Stimulated activated memory B cell treated with anti-CD40 and anti-IgM and Interleukin-4, amounts not matched to agents 10 μg/mL and 1 μg/mL and 100 μg/mL, for 72 hours (primary cell): Measurements from ENCODE around the gene TBCK.
"Not testable (repeated sequence)": the region's sequence is repeated elsewhere in the genome, so short reads cannot be mapped to it uniquely, and the experiment has no call there.

ENCODE experiments used
- ATAC-seq: fragments of 150-1000 bp; cut with Tn5 transposase; 2 replicates; pipeline ENCODE4 v1.10.0; 2021
- H3K27ac Mint-ChIP-seq: one replicate; pipeline ENCODE4 v1.8.0; 2022; ENCODE audit warnings: mild to moderate bottlenecking, mixed read lengths
- H3K27me3 Mint-ChIP-seq: one replicate; pipeline ENCODE4 v1.8.0; 2022; ENCODE audit warnings: mixed read lengths
- H3K36me3 Mint-ChIP-seq: one replicate; pipeline ENCODE4 v1.8.0; 2022; ENCODE audit warnings: mixed read lengths
- H3K4me1 Mint-ChIP-seq: one replicate; pipeline ENCODE4 v1.8.0; 2022; ENCODE audit warnings: mixed read lengths
- H3K4me3 Mint-ChIP-seq: one replicate; pipeline ENCODE4 v1.8.0; 2022; ENCODE audit warnings: mild to moderate bottlenecking, moderate library complexity, mixed read lengths
- H3K9me3 Mint-ChIP-seq: one replicate; pipeline ENCODE4 v1.8.0; 2022; ENCODE audit warnings: mixed read lengths

The TBCK gene

GRCh38 chr4:106162278-106162677, 153.7 kb downstream of the TBCK start:
- Mint-ChIP-seq H3K9me3 (peaks cover 10% of the 10 kb centered on the region), H3K27me3 (no peaks in the 10 kb centered on the region), H3K36me3 (peaks cover 69% of the 10 kb centered on the region), H3K4me1 (peaks cover 5% of the 10 kb centered on the region), H3K27ac (no peak overlapping the region), H3K4me3 (no peak overlapping the region)
- ATAC-seq = no peak

- Mint-ChIP-seq H3K9me3 (peaks cover 14% of the 10 kb centered on the region), H3K27ac (no peak overlapping the region), H3K4me3 (no peak overlapping the region), H3K4me1 (peaks cover 5% of the 10 kb centered on the region), H3K27me3 (no peaks in the 10 kb centered on the region), H3K36me3 (peaks cover 84% of the 10 kb centered on the region)
- ATAC-seq = no peak
These were observed 155.4 kb downstream of the TBCK start for GRCh38 chr4:106160560-106160959.

- H3K27ac Mint-ChIP-seq = no peak overlapping the region
These were observed 166.1 kb downstream of the TBCK start for GRCh38 chr4:106149911-106150310.

GRCh38 chr4:106149026-106149425, 167.0 kb downstream of the TBCK start:
- Mint-ChIP-seq H3K36me3 (peaks cover 91% of the 10 kb centered on the region), H3K27me3 (no peaks in the 10 kb centered on the region), H3K4me3 (no peak overlapping the region), H3K27ac (no peak overlapping the region), H3K9me3 (peaks cover 26% of the 10 kb centered on the region), H3K4me1 (no peaks in the 10 kb centered on the region)
- no peak for ATAC-seq

More at GRCh38 chr4:106149911-106150310, 166.1 kb downstream of the TBCK start:
- ATAC-seq = no peak
- H3K4me3 Mint-ChIP-seq = no peak overlapping the region
- no peaks in the 10 kb centered on the region for H3K27me3 Mint-ChIP-seq
- H3K36me3 Mint-ChIP-seq = peaks cover 91% of the 10 kb centered on the region
- H3K9me3 Mint-ChIP-seq = peaks cover 26% of the 10 kb centered on the region
- no peaks in the 10 kb centered on the region for H3K4me1 Mint-ChIP-seq

DNA sequence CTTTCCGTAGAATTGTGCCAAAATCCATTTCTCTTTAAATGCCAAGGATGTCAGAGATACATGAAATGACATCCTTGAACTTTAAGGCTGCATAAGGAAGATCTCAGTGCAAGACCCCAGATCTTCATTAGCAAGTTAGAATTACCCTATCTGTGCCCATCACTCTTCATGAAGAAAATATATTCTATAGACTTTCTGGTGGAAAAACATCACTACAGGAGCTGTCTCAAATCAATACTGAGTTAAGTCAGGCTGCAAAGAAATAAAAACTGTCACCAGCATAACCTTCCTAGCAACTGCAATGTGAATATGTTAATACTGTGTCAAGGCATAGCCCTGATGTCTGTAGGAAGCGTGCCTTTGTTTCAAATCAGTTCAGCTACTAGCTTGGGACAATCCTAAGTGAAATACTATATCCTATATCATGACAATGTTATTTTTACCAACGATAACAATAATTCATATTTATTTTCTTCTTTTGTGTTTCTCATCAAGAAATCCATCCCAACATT, 173.3 kb downstream of the TBCK start:
- no peak overlapping the region for H3K27ac Mint-ChIP-seq
- no peak for ATAC-seq
- H3K9me3 Mint-ChIP-seq = peaks cover 6% of the 10 kb centered on the region
- no peaks in the 10 kb centered on the region for H3K27me3 Mint-ChIP-seq
- H3K36me3 Mint-ChIP-seq = peaks cover 53% of the 10 kb centered on the region
- no peak overlapping the region for H3K4me3 Mint-ChIP-seq
- H3K4me1 Mint-ChIP-seq = no peaks in the 10 kb centered on the region

DNA sequence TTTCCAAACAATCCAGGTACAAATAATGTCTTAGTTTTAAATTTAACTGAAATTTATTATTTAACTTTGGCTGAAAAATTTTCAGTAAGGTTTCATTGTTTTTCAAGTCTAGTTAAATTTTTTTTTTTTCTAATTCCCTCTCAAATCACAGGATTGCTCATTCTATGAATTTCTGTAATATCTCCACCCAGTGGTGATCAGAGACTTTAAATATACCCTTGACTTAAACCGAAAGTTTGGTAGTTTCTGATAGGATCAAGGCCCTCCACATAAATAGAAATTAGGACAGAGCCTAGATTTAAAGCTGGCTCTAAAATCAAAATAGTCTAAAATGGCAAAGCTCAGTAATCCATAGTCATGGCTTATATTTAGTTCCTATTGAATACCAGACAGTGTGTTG, 175.4 kb downstream of the TBCK start:
- no peaks in the 10 kb centered on the region for H3K27me3 Mint-ChIP-seq
- no peak overlapping the region for H3K27ac Mint-ChIP-seq
- H3K36me3 Mint-ChIP-seq = peaks cover 43% of the 10 kb centered on the region
- ATAC-seq = no peak
- H3K4me3 Mint-ChIP-seq = no peak overlapping the region
- no peaks in the 10 kb centered on the region for H3K9me3 Mint-ChIP-seq
- H3K4me1 Mint-ChIP-seq = no peaks in the 10 kb centered on the region

- no peaks in the 10 kb centered on the region for H3K27me3 Mint-ChIP-seq
- ATAC-seq = no peak
- no peak overlapping the region for H3K4me3 Mint-ChIP-seq
- peaks cover 50% of the 10 kb centered on the region for H3K36me3 Mint-ChIP-seq
- H3K4me1 Mint-ChIP-seq = no peaks in the 10 kb centered on the region
- no peak overlapping the region for H3K27ac Mint-ChIP-seq
- peaks cover 6% of the 10 kb centered on the region for H3K9me3 Mint-ChIP-seq
These were observed 179.2 kb downstream of the TBCK start for GRCh38 chr4:106136777-106137331.

GRCh38 chr4:106132045-106132444, 184.0 kb downstream of the TBCK start:
- peaks cover 10% of the 10 kb centered on the region for H3K9me3 Mint-ChIP-seq
- H3K36me3 Mint-ChIP-seq = peaks cover 64% of the 10 kb centered on the region
- H3K27me3 Mint-ChIP-seq = no peaks in the 10 kb centered on the region
- no peak overlapping the region for H3K27ac Mint-ChIP-seq
- no peak overlapping the region for H3K4me3 Mint-ChIP-seq
- no peaks in the 10 kb centered on the region for H3K4me1 Mint-ChIP-seq
- no peak for ATAC-seq

DNA sequence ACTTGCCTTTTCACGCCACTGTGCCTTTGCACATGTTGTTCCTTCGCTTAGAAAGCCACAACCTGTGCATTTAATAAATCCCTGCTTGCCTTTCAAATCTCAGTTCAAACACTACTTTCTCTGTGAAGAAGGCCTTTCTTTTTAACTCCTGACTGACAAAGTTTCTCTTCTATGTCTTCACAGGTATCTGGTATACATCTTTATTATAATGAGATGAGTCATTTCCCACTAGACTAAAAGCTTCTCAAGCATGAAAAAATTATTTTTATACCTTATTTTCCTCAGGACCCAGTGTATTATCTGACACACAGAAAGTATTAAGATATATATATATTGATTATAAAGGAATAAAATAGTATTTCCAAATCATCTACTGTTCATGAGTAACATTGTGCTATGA, 189.9 kb downstream of the TBCK start:
- Mint-ChIP-seq H3K36me3 (peaks cover 36% of the 10 kb centered on the region), H3K4me1 (peaks cover 6% of the 10 kb centered on the region), H3K27me3 (no peaks in the 10 kb centered on the region), H3K9me3 (peaks cover 5% of the 10 kb centered on the region), H3K27ac (no peak overlapping the region), H3K4me3 (no peak overlapping the region)
- ATAC-seq = no peak

DNA sequence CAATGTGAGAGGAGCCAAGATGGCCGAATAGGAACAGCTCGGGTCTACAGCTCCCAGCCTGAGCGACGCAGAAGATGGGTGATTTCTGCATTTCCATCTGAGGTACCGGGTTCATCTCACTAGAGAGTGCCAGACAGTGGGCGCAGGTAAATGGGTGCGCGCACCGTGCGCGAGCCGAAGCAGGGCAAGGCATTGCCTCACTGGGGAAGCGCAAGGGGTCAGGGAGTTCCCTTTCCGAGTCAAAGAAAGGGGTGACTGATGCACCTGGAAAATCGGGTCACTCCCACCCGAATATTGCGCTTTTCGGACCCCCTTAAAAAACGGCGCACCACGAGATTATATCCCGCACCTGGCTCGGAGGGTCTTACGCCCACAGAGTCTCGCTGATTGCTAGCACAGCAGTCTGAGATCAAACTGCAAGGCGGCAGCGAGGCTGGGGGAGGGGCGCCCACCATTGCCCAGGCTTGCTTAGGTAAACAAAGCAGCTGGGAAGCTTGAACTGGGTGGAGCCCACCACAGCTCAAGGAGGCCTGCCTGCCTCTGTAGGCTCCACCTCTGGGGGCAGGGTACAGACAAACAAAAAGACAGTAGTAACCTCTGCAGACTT, 196.0 kb downstream of the TBCK start:
- not testable (repeated sequence) for H3K4me1 Mint-ChIP-seq, H3K9me3 Mint-ChIP-seq, H3K4me3 Mint-ChIP-seq, H3K27me3 Mint-ChIP-seq, ATAC-seq, H3K27ac Mint-ChIP-seq
- peaks cover 37% of the 10 kb centered on the region for H3K36me3 Mint-ChIP-seq

DNA sequence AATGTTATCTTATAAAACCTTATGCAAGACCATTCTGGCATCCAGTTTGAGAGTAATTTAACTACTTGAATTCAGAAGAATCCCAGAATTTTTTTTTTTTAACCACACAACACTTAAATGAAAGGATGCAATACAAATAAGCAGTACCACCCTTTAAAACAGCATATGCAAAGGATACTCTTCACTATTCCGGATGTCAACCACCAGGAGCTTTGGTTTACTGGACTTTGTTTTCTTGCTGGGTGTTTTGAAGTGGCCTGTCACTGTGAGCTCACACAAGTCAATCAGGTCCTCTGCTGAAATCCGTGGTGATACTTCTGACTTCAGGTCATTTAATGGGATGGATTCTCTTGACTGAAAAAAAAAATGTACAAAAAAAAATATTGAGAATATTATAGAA, 200.0 kb downstream of the TBCK start:
- no peak for ATAC-seq
- Mint-ChIP-seq H3K36me3 (peaks cover 72% of the 10 kb centered on the region), H3K9me3 (peaks cover 16% of the 10 kb centered on the region), H3K4me1 (no peaks in the 10 kb centered on the region), H3K27me3 (no peaks in the 10 kb centered on the region), H3K4me3 (no peak overlapping the region), H3K27ac (no peak overlapping the region)

DNA sequence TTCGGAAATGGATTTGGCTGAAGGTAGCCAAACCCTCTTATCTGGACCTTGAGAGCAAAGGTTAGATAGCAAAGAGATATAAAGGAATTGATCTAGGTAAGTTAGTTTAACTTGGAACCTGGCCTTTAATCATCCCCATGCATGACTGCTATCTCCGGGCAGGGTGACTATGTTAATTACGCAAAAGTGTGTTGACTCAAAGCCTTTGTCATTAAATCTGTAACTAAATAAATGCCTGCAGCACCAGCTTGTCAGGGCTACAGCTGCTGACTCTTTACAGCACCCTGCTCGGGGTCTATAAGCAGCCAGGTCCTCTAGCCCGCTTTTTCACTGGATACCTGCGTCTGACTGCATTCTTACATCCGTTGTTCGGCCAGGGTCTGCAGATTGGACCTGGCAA, 201.7 kb downstream of the TBCK start:
- Mint-ChIP-seq H3K27me3 (no peaks in the 10 kb centered on the region), H3K9me3 (peaks cover 23% of the 10 kb centered on the region), H3K36me3 (peaks cover 81% of the 10 kb centered on the region), H3K4me1 (no peaks in the 10 kb centered on the region), H3K4me3 (no peak overlapping the region), H3K27ac (no peak overlapping the region)
- ATAC-seq = no peak

- Mint-ChIP-seq H3K36me3 (peaks cover 96% of the 10 kb centered on the region), H3K9me3 (peaks cover 28% of the 10 kb centered on the region)
- not testable (repeated sequence) for H3K27ac Mint-ChIP-seq, H3K4me1 Mint-ChIP-seq, H3K4me3 Mint-ChIP-seq, H3K27me3 Mint-ChIP-seq, ATAC-seq
These were observed 204.1 kb downstream of the TBCK start for GRCh38 chr4:106111778-106112469.

DNA sequence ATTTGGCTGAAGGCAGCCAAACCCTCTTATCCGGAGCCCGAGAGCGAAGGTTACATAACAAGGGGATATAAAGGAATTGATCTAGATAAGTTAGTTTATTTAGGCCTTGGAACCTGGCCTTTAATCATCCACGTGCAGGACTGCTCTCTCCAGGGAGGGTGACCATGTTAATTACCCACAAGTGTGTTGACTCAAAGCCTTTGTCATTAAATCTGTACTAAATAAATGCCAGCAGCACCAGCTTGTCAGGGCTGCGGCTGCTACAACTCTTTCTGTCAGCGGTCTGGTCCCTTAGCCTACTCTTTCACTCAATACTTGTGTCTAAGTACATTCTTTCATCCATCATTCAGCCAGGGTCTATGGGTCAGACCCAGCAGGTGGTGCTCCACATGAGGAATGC, 206.1 kb downstream of the TBCK start:
- Mint-ChIP-seq H3K27ac (no peak overlapping the region), H3K27me3 (no peaks in the 10 kb centered on the region), H3K4me1 (no peaks in the 10 kb centered on the region), H3K36me3 (peaks cover 100% of the 10 kb centered on the region), H3K4me3 (no peak overlapping the region), H3K9me3 (peaks cover 31% of the 10 kb centered on the region)
- ATAC-seq = no peak

GRCh38 chr4:106105697-106106096, 210.3 kb downstream of the TBCK start:
- no peaks in the 10 kb centered on the region for H3K4me1 Mint-ChIP-seq
- H3K9me3 Mint-ChIP-seq = peaks cover 15% of the 10 kb centered on the region
- no peaks in the 10 kb centered on the region for H3K27me3 Mint-ChIP-seq
- H3K4me3 Mint-ChIP-seq = no peak overlapping the region
- ATAC-seq = no peak
- no peak overlapping the region for H3K27ac Mint-ChIP-seq
- H3K36me3 Mint-ChIP-seq = peaks cover 88% of the 10 kb centered on the region

DNA sequence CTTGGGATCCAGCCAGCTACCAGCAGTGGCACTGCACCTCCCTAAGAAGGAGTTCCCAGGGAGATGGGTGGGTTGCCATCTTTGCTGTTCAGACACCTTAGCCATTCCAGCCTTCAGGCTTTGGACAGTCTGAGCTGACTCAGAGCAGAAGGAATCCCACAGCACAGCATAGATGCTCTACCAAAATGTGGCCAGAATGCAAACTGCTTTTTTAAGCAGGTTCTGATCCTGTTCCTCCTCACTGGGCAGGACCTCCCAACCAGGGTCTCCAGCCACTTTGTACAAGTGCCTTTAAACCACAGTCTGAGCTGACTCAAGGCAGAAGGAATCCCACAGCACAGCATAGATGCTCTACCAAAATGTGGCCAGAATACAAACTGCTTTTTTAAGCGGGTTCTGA, 211.7 kb downstream of the TBCK start:
- no peak overlapping the region for H3K4me3 Mint-ChIP-seq
- H3K4me1 Mint-ChIP-seq = no peaks in the 10 kb centered on the region
- no peak for ATAC-seq
- H3K27ac Mint-ChIP-seq = no peak overlapping the region
- peaks cover 88% of the 10 kb centered on the region for H3K36me3 Mint-ChIP-seq
- no peaks in the 10 kb centered on the region for H3K27me3 Mint-ChIP-seq
- H3K9me3 Mint-ChIP-seq = peaks cover 8% of the 10 kb centered on the region
